Body of pancreas (tissue), 4 donors: Measurements from ENCODE around the gene SLC6A16. TPM values are rescaled to one million over a fixed set of nuclear protein-coding genes. Genes with fewer than 3 reads are reported as not detected.
"Not testable (repeated sequence)": the region's sequence is repeated elsewhere in the genome, so short reads cannot be mapped to it uniquely, and the experiment has no call there.

Experiments used
- ATAC-seq: fragments of 150-250 bp; one replicate; pipeline ENCODE4 v1.9.1; 2016
- DNase-seq, 4 donors: peaks; one replicate each; pipeline ENCODE4 v3.0.0-alpha.2; 2019
- H3K27ac ChIP-seq, 4 donors: fragments of 200-600 bp; sonication (generic); 1 replicate in 3 of 4; 2 replicates in 1 of 4; pipeline versions ENCODE4 v1.5.1 to v1.6.1; 2016 to 2019; ENCODE audit warnings: mild to moderate bottlenecking in 1 of 4, mixed read lengths in 1 of 4, moderate library complexity in 1 of 4
- H3K27me3 ChIP-seq, 2 donors: fragments of 200-600 bp; sonication (generic); one replicate each; pipeline ENCODE4 v1.6.0; 2016; ENCODE audit warnings: mild to moderate bottlenecking in 1 of 2
- H3K36me3 ChIP-seq, 2 donors: fragments of 200-600 bp; sonication (generic); replicated peaks in 1 of 2; 2 replicates each; pipeline ENCODE4 v1.5.1; 2016; ENCODE audit warnings: low read depth in 2 of 2; ENCODE audit not compliant: insufficient read depth in 1 of 2
- H3K4me1 ChIP-seq: fragments of 200-600 bp; sonication (generic); one replicate; pipeline ENCODE4 v1.6.0; 2016
- H3K4me3 ChIP-seq, 2 donors: fragments of 200-600 bp; sonication (generic); 1 replicate in 1 of 2; 2 replicates in 1 of 2; pipeline ENCODE4 v1.5.1; 2016 to 2019
- H3K9me3 ChIP-seq, 3 donors: fragments of 200-600 bp; sonication (generic); 1 replicate in 2 of 3; 2 replicates in 1 of 3; pipeline ENCODE4 v1.5.1; 2016
- CTCF ChIP-seq, 7 experiments: fragments of 450-650 bp in 4 of 7; fragments of 200-600 bp in 3 of 7; sonication (generic) in 3 of 7; IDR thresholded peaks; one replicate each; pipeline ENCODE4 v1.5.1; 2016 to 2019; ENCODE audit warnings: antibody characterized with exemption in 7 of 7
- POLR2A ChIP-seq, 3 donors: fragments of 450-650 bp; IDR thresholded peaks; one replicate each; pipeline ENCODE4 v1.6.1; 2016; ENCODE audit warnings: antibody characterized with exemption in 3 of 3, mild to moderate bottlenecking in 2 of 3
- WGBS, 2 donors: methylation state at CpG; one replicate each; pipeline ENCODE4 v1.1.5; 2017; 5-methylcytosine and 5-hydroxymethylcytosine counted together
- intact Hi-C: fragments of 100-400 bp; cut with DNase I; formaldehyde crosslinking; loops from one replicate; pipeline ENCODE4 v1.15.1; 2023
- total RNA-seq, 2 donors: library from RNA; depleted of rRNA; stranded (reverse); fragments of >200 nt; gene quantifications; one replicate each; pipeline ENCODE4 v1.1.0, GENCODE V29; 2016

Gene SLC6A16
- total RNA-seq, 2 donors from 2014 or later = 0.99 to 1.6 TPM

- TF ChIP-seq CTCF (IDR thresholded peaks at IDR 0.05) (no peak), POLR2A (IDR thresholded peaks at IDR 0.05) (no peak)
- no peaks in the 10 kb centered on the region for H3K4me1 ChIP-seq
- intact Hi-C loops = no loop called here
- DNase-seq (no peak), ATAC-seq (no peak)
- no peaks in the 10 kb centered on the region for H3K36me3 ChIP-seq
- WGBS, 2 donors = 86 to 91% methylated on average over 3 of the region's 3 CpGs
- H3K4me3 ChIP-seq = no peak overlapping the region
- H3K9me3 ChIP-seq = no peaks in the 10 kb centered on the region
- no peak overlapping the region for H3K27ac ChIP-seq
- H3K27me3 ChIP-seq = no peaks in the 10 kb centered on the region
These were observed 27.6 kb downstream of the SLC6A16 start for GRCh38 chr19:49297403-49297802.

GRCh38 chr19:49295208-49295880, 29.6 kb downstream of the SLC6A16 start:
- no peak for ATAC-seq
- no peaks in the 10 kb centered on the region for H3K27me3 ChIP-seq

GRCh38 chr19:49294401-49294800, 30.6 kb downstream of the SLC6A16 start:
- Histone ChIP-seq H3K36me3 (no peaks in the 10 kb centered on the region), H3K4me1 (no peaks in the 10 kb centered on the region), H3K27me3 (no peaks in the 10 kb centered on the region), H3K9me3 (no peaks in the 10 kb centered on the region), H3K27ac (no peak overlapping the region), H3K4me3 (no peak overlapping the region)
- no peak for ATAC-seq
- intact Hi-C loops = no loop called here
- DNase-seq = no peak
- 76 to 81% methylated on average over 6 of the region's 6 CpGs for WGBS, 2 donors
- TF ChIP-seq CTCF (IDR thresholded peaks at IDR 0.05) = no peak
- no peak for TF ChIP-seq POLR2A (IDR thresholded peaks at IDR 0.05)

More at GRCh38 chr19:49295208-49295880, 29.6 kb downstream of the SLC6A16 start:
- TF ChIP-seq POLR2A (IDR thresholded peaks at IDR 0.05) = no peak
- no peak for TF ChIP-seq CTCF (IDR thresholded peaks at IDR 0.05)
- H3K36me3 ChIP-seq = no peaks in the 10 kb centered on the region
- H3K27ac ChIP-seq = no peak overlapping the region
- intact Hi-C loops = no loop called here
- 94 to 95% methylated on average over 8 of the region's 8 CpGs for WGBS, 2 donors
- no peaks in the 10 kb centered on the region for H3K9me3 ChIP-seq
- H3K4me3 ChIP-seq = no peak overlapping the region
- no peak for DNase-seq
- H3K4me1 ChIP-seq = no peaks in the 10 kb centered on the region

- no peaks in the 10 kb centered on the region for H3K27me3 ChIP-seq
- peaks cover 0 to 5% (median 0%) of the 10 kb centered on the region in 3 donors for H3K9me3 ChIP-seq
- TF ChIP-seq CTCF (IDR thresholded peaks at IDR 0.05) = no peak
- TF ChIP-seq POLR2A (IDR thresholded peaks at IDR 0.05) = no peak
- intact Hi-C loops = no loop called here
- ATAC-seq = no peak
- no peak for DNase-seq
- no peaks in the 10 kb centered on the region for H3K36me3 ChIP-seq
- no peak overlapping the region for H3K4me3 ChIP-seq
- 71 to 86% methylated on average over 3 of the region's 3 CpGs for WGBS, 2 donors
- H3K27ac ChIP-seq = no peak overlapping the region
- H3K4me1 ChIP-seq = no peaks in the 10 kb centered on the region
These were observed 34.5 kb downstream of the SLC6A16 start for GRCh38 chr19:49290517-49290916.

- H3K27ac ChIP-seq = not testable (repeated sequence)
These were observed 35.7 kb downstream of the SLC6A16 start for GRCh38 chr19:49289286-49289685.

GRCh38 chr19:49288205-49288604, 36.8 kb downstream of the SLC6A16 start:
- intact Hi-C loops, ATAC-seq: not testable (repeated sequence)

More at GRCh38 chr19:49289286-49289685, 35.7 kb downstream of the SLC6A16 start:
- 37 to 43% methylated on average over 2 of the region's 2 CpGs for WGBS, 2 donors
- H3K4me1 ChIP-seq, intact Hi-C loops, H3K36me3 ChIP-seq, DNase-seq, H3K9me3 ChIP-seq, ATAC-seq, H3K27me3 ChIP-seq, H3K4me3 ChIP-seq: not testable (repeated sequence)

More at GRCh38 chr19:49288205-49288604, 36.8 kb downstream of the SLC6A16 start:
- H3K9me3 ChIP-seq, H3K4me1 ChIP-seq, DNase-seq, H3K4me3 ChIP-seq, H3K36me3 ChIP-seq, H3K27ac ChIP-seq, H3K27me3 ChIP-seq: not testable (repeated sequence)
- 90 to 97% methylated on average over 4 of the region's 4 CpGs for WGBS, 2 donors
